Fibroblast of lung (primary cell): ENCODE data around the gene RANGRF. TPM values are rescaled to one million over a fixed set of nuclear protein-coding genes. Genes with fewer than 3 reads are reported as not detected.

Source experiments
- DNase-seq, 2 donors: peaks; one replicate each; pipeline versions ENCODE4 v3.0.0 to v3.0.0-alpha.2; 2010; ENCODE audit warnings: low read depth in 2 of 2
- H2AFZ ChIP-seq: 2 replicates; pipeline ENCODE4 v1.5.1; 2012; ENCODE audit warnings: low read length, control low read depth, inconsistent platforms
- H3K27ac ChIP-seq: 2 replicates; pipeline ENCODE4 v1.5.1; 2011; ENCODE audit warnings: low read length, control low read depth; ENCODE audit not compliant: insufficient read depth
- H3K27me3 ChIP-seq: 2 replicates; pipeline ENCODE4 v1.5.1; 2011; ENCODE audit warnings: mild to moderate bottlenecking, low read length; ENCODE audit not compliant: control insufficient read depth, insufficient read depth
- H3K36me3 ChIP-seq: 2 replicates; pipeline ENCODE4 v1.5.1; 2011; ENCODE audit warnings: low read length; ENCODE audit not compliant: control insufficient read depth, insufficient read depth
- H3K4me1 ChIP-seq: 2 replicates; pipeline ENCODE4 v1.5.1; 2011; ENCODE audit warnings: low read length; ENCODE audit not compliant: control insufficient read depth, insufficient read depth; ENCODE audit errors: extremely low read depth
- H3K4me2 ChIP-seq: 2 replicates; pipeline ENCODE4 v1.5.1; 2011; ENCODE audit warnings: low read length, control low read depth; ENCODE audit not compliant: insufficient read depth; ENCODE audit errors: extremely low read depth
- H3K4me3 ChIP-seq, 4 experiments: fragments of 200-600 bp in 1 of 4; sonication (generic) in 1 of 4; replicated peaks in 1 of 4; 2 replicates each; pipeline ENCODE4 v1.5.1; 2011 to 2016; ENCODE audit warnings: low read length in 4 of 4, low read depth in 3 of 4, mild to moderate bottlenecking in 3 of 4, control low read depth in 2 of 4, inconsistent platforms in 1 of 4, mixed read lengths in 1 of 4; ENCODE audit not compliant: insufficient read depth in 1 of 4; ENCODE audit errors: control extremely low read depth in 1 of 4
- H3K79me2 ChIP-seq: 2 replicates; pipeline ENCODE4 v1.5.1; 2012; ENCODE audit warnings: mild to moderate bottlenecking, low read length, inconsistent platforms; ENCODE audit not compliant: control insufficient read depth, insufficient read depth
- H3K9ac ChIP-seq: 2 replicates; pipeline ENCODE4 v1.5.1; 2011; ENCODE audit warnings: mild to moderate bottlenecking, low read length, control low read depth; ENCODE audit not compliant: insufficient read depth
- H3K9me3 ChIP-seq: 2 replicates; pipeline ENCODE4 v1.5.1; 2012; ENCODE audit warnings: low read depth, low read length; ENCODE audit not compliant: control insufficient read depth, insufficient read depth
- H4K20me1 ChIP-seq: 2 replicates; pipeline ENCODE4 v1.5.1; 2011; ENCODE audit warnings: low read length; ENCODE audit not compliant: control insufficient read depth, insufficient read depth; ENCODE audit errors: extremely low read depth
- EZH2 ChIP-seq: IDR thresholded peaks from 2 replicates; pipeline ENCODE4 v1.5.1; 2012; ENCODE audit warnings: low read length, control low read depth, mild to moderate bottlenecking; ENCODE audit errors: missing control alignments
- polyA plus RNA-seq, 2 donors: library from polyadenylated mRNA; depleted of rRNA in 1 of 2; stranded (reverse) in 1 of 2; unstranded in 1 of 2; fragments of >200 nt; gene quantifications; 2 replicates each; pipeline ENCODE4 v1.2.1, GENCODE V29; 2011 to 2012; ENCODE audit warnings: missing spikeins in 1 of 2
- total RNA-seq: library from RNA; depleted of rRNA; stranded (reverse); fragments of >200 nt; gene quantifications from 2 replicates; pipeline ENCODE4 v1.2.1, GENCODE V29; 2014
- TF ChIP-seq, protein P1 (sequence below), 2 donors: IDR thresholded peaks in 1 of 2; conservative IDR thresholded peaks in 1 of 2; 1 replicate in 1 of 2; 2 replicates in 1 of 2; pipeline ENCODE4 v1.5.1; 2011 to 2012; ENCODE audit warnings: low read length in 2 of 2, control low read depth in 1 of 2, inconsistent platforms in 1 of 2, low read depth in 1 of 2, mild to moderate bottlenecking in 1 of 2

The RANGRF gene
- total and polyA plus RNA-seq, 2 donors (not counting 1 experiment from before 2014, with no cell fraction given): 15.4 to 19.8 TPM

DNA sequence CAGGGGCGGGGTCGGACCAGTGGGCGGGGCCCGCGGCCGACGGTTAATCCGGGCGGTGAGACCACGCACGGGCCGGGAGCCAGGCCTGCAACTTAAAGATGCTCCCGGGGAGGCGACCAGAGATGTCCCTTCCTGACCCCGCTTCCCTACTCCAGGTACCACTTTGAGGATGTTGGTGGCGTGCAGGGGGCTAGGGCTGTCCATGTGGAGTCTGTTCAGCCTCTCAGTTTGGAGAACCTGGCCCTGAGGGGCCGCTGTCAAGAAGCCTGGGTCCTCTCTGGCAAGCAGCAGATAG is 580 bp downstream of the RANGRF start:
- no peak for DNase-seq
- Histone ChIP-seq H3K9ac (peak overlapping the region; percentile 80), H3K4me1 (peaks cover 8% of the 10 kb centered on the region), H3K4me2 (peak overlapping the region; percentile 97), H2AFZ (peak overlapping the region; percentile 80), H3K27ac (peak overlapping the region; percentile 89), H3K9me3 (no peaks in the 10 kb centered on the region), H3K36me3 (peaks cover 2% of the 10 kb centered on the region), H3K27me3 (no peaks in the 10 kb centered on the region), H3K4me3 (peak overlapping the region; percentile 71 to 92 (median 79)), H3K79me2 (peaks cover 4% of the 10 kb centered on the region), H4K20me1 (no peaks in the 10 kb centered on the region)
- no peak for TF ChIP-seq EZH2
- TF ChIP-seq, protein P1, sequence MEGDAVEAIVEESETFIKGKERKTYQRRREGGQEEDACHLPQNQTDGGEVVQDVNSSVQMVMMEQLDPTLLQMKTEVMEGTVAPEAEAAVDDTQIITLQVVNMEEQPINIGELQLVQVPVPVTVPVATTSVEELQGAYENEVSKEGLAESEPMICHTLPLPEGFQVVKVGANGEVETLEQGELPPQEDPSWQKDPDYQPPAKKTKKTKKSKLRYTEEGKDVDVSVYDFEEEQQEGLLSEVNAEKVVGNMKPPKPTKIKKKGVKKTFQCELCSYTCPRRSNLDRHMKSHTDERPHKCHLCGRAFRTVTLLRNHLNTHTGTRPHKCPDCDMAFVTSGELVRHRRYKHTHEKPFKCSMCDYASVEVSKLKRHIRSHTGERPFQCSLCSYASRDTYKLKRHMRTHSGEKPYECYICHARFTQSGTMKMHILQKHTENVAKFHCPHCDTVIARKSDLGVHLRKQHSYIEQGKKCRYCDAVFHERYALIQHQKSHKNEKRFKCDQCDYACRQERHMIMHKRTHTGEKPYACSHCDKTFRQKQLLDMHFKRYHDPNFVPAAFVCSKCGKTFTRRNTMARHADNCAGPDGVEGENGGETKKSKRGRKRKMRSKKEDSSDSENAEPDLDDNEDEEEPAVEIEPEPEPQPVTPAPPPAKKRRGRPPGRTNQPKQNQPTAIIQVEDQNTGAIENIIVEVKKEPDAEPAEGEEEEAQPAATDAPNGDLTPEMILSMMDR (conservative IDR thresholded peaks at IDR 0.05 in 1 of 2, IDR thresholded peaks at IDR 0.05 in 1 of 2; ENCODE audit: low read depth in 1 of 2, low read length in 2 of 2): no peak

DNA sequence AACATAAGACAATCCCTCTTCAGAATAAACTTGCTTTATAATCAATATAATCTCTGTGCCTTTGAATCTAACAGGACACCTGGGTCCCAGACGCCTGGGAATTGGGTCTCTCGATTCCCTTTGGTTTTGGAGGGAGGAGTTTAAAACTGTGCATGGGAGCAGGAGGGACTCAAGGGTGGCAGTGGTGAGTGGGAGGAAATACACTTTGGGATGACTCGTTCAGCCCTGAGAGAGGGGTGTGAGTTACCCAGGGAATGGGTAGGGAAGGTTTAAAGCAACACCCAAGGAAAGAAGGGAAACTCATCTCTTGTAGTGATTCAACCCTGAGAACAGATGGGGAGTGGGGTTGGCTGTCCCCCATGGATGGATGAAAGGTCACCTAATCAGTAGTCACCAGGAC is 1.6 kb downstream of the RANGRF start:
- Histone ChIP-seq H2AFZ (no peak overlapping the region), H3K9me3 (no peaks in the 10 kb centered on the region), H3K79me2 (peaks cover 4% of the 10 kb centered on the region), H3K4me3 (peak overlapping the region in 1 of 4 experiments; percentile 92), H3K9ac (no peak overlapping the region), H3K4me2 (peak overlapping the region; percentile 97), H3K4me1 (peaks cover 11% of the 10 kb centered on the region), H3K27me3 (no peaks in the 10 kb centered on the region), H3K36me3 (peaks cover 2% of the 10 kb centered on the region), H3K27ac (no peak overlapping the region), H4K20me1 (no peaks in the 10 kb centered on the region)
- no peak for TF ChIP-seq EZH2
- TF ChIP-seq, protein P1 (conservative IDR thresholded peaks at IDR 0.05 in 1 of 2, IDR thresholded peaks at IDR 0.05 in 1 of 2; ENCODE audit: low read depth in 1 of 2, low read length in 2 of 2): no peak
- DNase-seq: no peak

DNA sequence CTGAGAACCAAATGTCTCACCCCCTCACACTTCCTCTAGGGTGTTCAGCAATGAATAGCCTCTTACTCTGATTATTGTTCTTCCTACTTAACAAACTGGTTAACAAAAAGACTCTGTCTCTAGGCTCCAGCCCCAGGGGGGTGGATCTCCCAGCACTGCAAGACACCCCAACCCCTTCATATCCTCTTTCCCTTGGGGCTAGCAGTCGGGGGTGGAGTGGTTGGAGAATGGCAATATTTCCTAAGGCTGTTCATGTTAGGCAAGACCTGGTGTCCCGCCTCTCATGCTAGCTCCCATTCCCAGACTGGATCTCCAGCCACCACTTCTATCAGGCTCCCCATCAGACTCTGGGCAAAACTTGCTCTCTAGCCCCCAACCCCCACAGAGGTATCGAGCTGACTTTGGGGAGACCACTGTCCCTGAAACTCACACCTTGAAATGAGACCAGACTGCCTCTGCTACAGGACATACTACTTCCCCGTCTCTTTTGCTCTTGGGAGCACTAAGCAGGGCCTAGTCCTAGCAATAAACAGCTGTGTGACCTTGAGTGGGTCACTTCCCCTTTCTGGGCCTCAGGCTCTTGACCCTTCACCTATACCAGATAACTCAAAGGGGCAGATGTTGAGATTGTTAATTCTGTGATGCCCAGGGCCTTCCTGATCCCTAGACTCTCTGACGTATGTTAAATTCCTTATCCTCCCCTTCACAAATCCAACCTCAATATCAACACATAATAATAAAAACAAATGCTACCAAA is 4.3 kb downstream of the RANGRF start:
- H3K79me2 ChIP-seq: peaks cover 4% of the 10 kb centered on the region
- H4K20me1 ChIP-seq: no peaks in the 10 kb centered on the region
- H2AFZ ChIP-seq: no peak overlapping the region
- H3K4me1 ChIP-seq: peaks cover 13% of the 10 kb centered on the region
- no peak for DNase-seq
- no peaks in the 10 kb centered on the region for H3K27me3 ChIP-seq
- no peaks in the 10 kb centered on the region for H3K9me3 ChIP-seq
- TF ChIP-seq EZH2: no peak
- TF ChIP-seq, protein P1 (conservative IDR thresholded peaks at IDR 0.05 in 1 of 2, IDR thresholded peaks at IDR 0.05 in 1 of 2; ENCODE audit: low read depth in 1 of 2, low read length in 2 of 2): no peak
- no peak overlapping the region for H3K4me3 ChIP-seq
- H3K4me2 ChIP-seq: no peak overlapping the region
- H3K9ac ChIP-seq: no peak overlapping the region
- no peak overlapping the region for H3K27ac ChIP-seq
- H3K36me3 ChIP-seq: peaks cover 2% of the 10 kb centered on the region
